Measurements from ENCODE around the gene RNASE8. TPM values are rescaled to one million over a fixed set of nuclear protein-coding genes. Genes with fewer than 3 reads are reported as not detected.
A peak's percentile ranks its signal among the peaks of the same experiment; 100 is the strongest.

Gene RNASE8
- total and polyA plus RNA-seq, 10 of the 15 experiments (the other 5 are each of a cell fraction or from before 2014, with no cell fraction given) = not detected

DNA sequence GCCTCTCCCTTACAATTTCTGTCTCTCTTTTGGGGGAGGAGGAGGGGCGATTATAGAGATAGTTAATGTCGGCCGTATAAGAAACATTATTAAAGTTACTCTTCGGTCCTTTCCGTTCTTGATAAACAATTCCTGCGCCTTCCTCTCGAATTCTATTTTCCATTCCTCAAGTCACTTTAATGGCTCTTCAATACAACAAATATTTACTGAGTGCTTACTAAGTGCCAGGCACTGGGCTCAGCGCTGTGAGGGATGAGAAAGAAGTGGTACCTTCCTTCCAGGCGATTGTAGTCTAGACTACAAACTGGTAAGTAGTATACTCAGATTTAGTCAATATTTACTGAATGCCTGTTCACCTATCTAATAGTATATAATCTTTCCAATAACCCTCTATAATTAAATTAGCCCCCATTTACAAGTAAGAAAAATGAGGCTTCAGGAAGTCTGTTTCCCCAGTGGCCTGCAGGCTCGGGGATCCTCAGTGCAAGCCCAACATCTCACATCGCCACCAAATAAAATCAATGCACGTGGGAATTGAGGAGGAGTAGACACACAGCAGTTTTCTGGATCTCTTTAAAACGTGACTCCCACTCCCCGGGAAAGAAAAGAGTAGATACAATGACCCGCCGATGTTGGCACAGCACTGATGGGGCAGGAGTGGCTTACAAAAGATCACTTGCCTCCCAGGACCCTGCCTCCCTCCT, 41.4 kb downstream of the RNASE8 start:
- intact Hi-C loops (cut with micrococcal nuclease; ENCODE audit: unreplicated experiment) = no loop called here

DNA sequence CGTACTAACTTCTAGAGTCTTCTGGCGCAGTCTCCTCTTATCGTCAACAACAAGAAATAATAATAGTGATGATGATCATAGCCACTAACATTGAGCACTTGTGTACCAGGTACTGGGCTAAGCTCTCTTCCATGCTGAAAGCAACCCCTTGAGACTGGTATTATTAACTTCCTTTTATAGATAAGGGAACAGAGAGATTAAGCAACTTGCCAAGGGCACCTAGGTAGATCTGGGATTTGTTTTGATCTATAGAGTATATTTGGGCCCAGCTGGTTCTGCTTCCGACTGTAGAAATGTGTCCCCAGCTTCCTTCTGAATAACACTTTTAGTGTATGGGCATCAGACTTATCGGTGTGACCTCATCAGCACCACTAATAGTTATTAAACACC, 42.0 kb downstream of the RNASE8 start:
- Histone ChIP-seq H2AFZ (ENCODE audit: control insufficient read depth, low read depth, low read length) (no peak overlapping the region), H3K27ac (ENCODE audit: control insufficient read depth, insufficient read depth) (no peak overlapping the region), H3K4me1 (ENCODE audit: control insufficient read depth, insufficient read depth, low read length) (peaks cover 7% of the 10 kb centered on the region), H3K27me3 (replicated peaks in 1 of 2; ENCODE audit: control insufficient read depth in 2 of 2, insufficient read depth in 2 of 2, low read length in 1 of 2) (peaks cover 2 to 3% of the 10 kb centered on the region in 2 experiments; a peak in 2 of 4 replicates), H3K4me2 (ENCODE audit: control insufficient read depth, insufficient read depth) (no peak overlapping the region), H4K20me1 (ENCODE audit: control insufficient read depth, insufficient read depth) (no peaks in the 10 kb centered on the region), H3K4me3 (no peak overlapping the region), H3K9me3 (replicated peaks; ENCODE audit: control insufficient read depth, insufficient read depth, low read length) (no peaks in the 10 kb centered on the region), H3K36me3 (ENCODE audit: control insufficient read depth in 2 of 2, insufficient read depth in 2 of 2, low read length in 1 of 2) (no peaks in the 10 kb centered on the region), H3K9ac (ENCODE audit: control insufficient read depth, insufficient read depth, low read length) (no peak overlapping the region), H3K79me2 (ENCODE audit: control insufficient read depth, insufficient read depth, low read length) (no peaks in the 10 kb centered on the region; the same call in 1 of the 2 replicates)
- BruUV-seq (replicated peaks) = no TSS peak
- no peak for TF ChIP-seq TARDBP (IDR thresholded peaks at IDR 0.05; ENCODE audit: borderline replicate concordance)
- TF ChIP-seq EGR1 (IDR thresholded peaks at IDR 0.05; ENCODE audit: borderline replicate concordance in 1 of 2, low read depth in 2 of 2, low read length in 2 of 2) = no peak
- no peak for TF ChIP-seq EED (IDR thresholded peaks at IDR 0.05; ENCODE audit: low read depth)
- no peak for TF ChIP-seq WRNIP1 (IDR thresholded peaks at IDR 0.05; ENCODE audit: borderline replicate concordance, low read depth, low read length)
- TF ChIP-seq SRF (IDR thresholded peaks at IDR 0.05; ENCODE audit: low read depth in 2 of 2, low read length in 2 of 2) = no peak
- TF ChIP-seq, protein P1, sequence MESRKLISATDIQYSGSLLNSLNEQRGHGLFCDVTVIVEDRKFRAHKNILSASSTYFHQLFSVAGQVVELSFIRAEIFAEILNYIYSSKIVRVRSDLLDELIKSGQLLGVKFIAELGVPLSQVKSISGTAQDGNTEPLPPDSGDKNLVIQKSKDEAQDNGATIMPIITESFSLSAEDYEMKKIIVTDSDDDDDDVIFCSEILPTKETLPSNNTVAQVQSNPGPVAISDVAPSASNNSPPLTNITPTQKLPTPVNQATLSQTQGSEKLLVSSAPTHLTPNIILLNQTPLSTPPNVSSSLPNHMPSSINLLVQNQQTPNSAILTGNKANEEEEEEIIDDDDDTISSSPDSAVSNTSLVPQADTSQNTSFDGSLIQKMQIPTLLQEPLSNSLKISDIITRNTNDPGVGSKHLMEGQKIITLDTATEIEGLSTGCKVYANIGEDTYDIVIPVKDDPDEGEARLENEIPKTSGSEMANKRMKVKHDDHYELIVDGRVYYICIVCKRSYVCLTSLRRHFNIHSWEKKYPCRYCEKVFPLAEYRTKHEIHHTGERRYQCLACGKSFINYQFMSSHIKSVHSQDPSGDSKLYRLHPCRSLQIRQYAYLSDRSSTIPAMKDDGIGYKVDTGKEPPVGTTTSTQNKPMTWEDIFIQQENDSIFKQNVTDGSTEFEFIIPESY (IDR thresholded peaks at IDR 0.05) = no peak
- no peak for TF ChIP-seq MTA2 (IDR thresholded peaks at IDR 0.05; ENCODE audit: low read depth)
- TF ChIP-seq ESRRA (IDR thresholded peaks at IDR 0.05; ENCODE audit: low read length) = no peak
- TF ChIP-seq HDGF (IDR thresholded peaks at IDR 0.05) = no peak
- TF ChIP-seq, protein P2, sequence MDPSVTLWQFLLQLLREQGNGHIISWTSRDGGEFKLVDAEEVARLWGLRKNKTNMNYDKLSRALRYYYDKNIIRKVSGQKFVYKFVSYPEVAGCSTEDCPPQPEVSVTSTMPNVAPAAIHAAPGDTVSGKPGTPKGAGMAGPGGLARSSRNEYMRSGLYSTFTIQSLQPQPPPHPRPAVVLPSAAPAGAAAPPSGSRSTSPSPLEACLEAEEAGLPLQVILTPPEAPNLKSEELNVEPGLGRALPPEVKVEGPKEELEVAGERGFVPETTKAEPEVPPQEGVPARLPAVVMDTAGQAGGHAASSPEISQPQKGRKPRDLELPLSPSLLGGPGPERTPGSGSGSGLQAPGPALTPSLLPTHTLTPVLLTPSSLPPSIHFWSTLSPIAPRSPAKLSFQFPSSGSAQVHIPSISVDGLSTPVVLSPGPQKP (IDR thresholded peaks at IDR 0.05; ENCODE audit: low read depth, low read length) = no peak
- no peak for TF ChIP-seq ATF7 (IDR thresholded peaks at IDR 0.05; ENCODE audit: low read depth)
- no peak for TF ChIP-seq MEF2B (IDR thresholded peaks at IDR 0.05; ENCODE audit: partially characterized antibody, poor library complexity, severe bottlenecking)
- no peak for TF ChIP-seq NBN (IDR thresholded peaks at IDR 0.05)
- TF ChIP-seq YY1 (IDR thresholded peaks at IDR 0.05; ENCODE audit: low read depth, low read length) = no peak
- intact Hi-C loops (cut with micrococcal nuclease; ENCODE audit: unreplicated experiment) = no loop called here
- ATAC-seq (no peak), DNase-seq (ENCODE audit: low read depth, low spot score) (no peak), FAIRE-seq (no peak)
- CTCF ChIA-PET = interaction anchor here (0.9 to 10.5 kb wide), 3 partner anchors 15 to 84 kb away, joined by 3 to 253 read pairs (median 151); no protein-coding TSS in a partner anchor
- SMC1A ChIA-PET (ENCODE audit: uncharacterized antibody, unreplicated experiment) = interaction anchor here (0.6 to 1.5 kb wide), 3 partner anchors 9 to 109 kb away, joined by 3 to 4 read pairs (median 3); no protein-coding TSS in a partner anchor
- WGBS (ENCODE audit: insufficient coverage, insufficient replicate concordance, low lambda C conversion rate, missing lambda C conversion rate) = 61% methylated on average over 5 of the region's 5 CpGs
- in situ Hi-C loops (cut with MboI) = no loop called here
- POLR2A ChIA-PET = no interaction called here
- RAD21 ChIA-PET (ENCODE audit: unreplicated experiment) = no interaction called here

More for the DNA sequence above, 41.4 kb downstream of the RNASE8 start:
- ChIA-PET POLR2A (no interaction called here), SMC1A (ENCODE audit: uncharacterized antibody, unreplicated experiment) (interaction anchor here (1.5 kb wide), 1 partner anchor 84 kb away, joined by 3 read pairs; no protein-coding TSS in a partner anchor), CTCF (interaction anchor here (0.9 to 10.5 kb wide), 3 partner anchors 15 to 84 kb away, joined by 3 to 253 read pairs (median 151); no protein-coding TSS in a partner anchor), RAD21 (ENCODE audit: unreplicated experiment) (no interaction called here)
- Histone ChIP-seq H3K4me1 (ENCODE audit: control insufficient read depth, insufficient read depth, low read length) (peaks cover 7% of the 10 kb centered on the region), H4K20me1 (ENCODE audit: control insufficient read depth, insufficient read depth) (no peaks in the 10 kb centered on the region), H3K4me2 (ENCODE audit: control insufficient read depth, insufficient read depth) (peak overlapping the region; percentile 84), H3K27ac (ENCODE audit: control insufficient read depth, insufficient read depth) (no peak overlapping the region), H3K9ac (ENCODE audit: control insufficient read depth, insufficient read depth, low read length) (no peak overlapping the region), H2AFZ (ENCODE audit: control insufficient read depth, low read depth, low read length) (peak overlapping the region; percentile 47), H3K9me3 (replicated peaks; ENCODE audit: control insufficient read depth, insufficient read depth, low read length) (no peaks in the 10 kb centered on the region), H3K4me3 (peak overlapping the region; percentile 49), H3K27me3 (replicated peaks in 1 of 2; ENCODE audit: control insufficient read depth in 2 of 2, insufficient read depth in 2 of 2, low read length in 1 of 2) (peaks cover 2 to 3% of the 10 kb centered on the region in 2 experiments; a peak in 2 of 4 replicates), H3K79me2 (ENCODE audit: control insufficient read depth, insufficient read depth, low read length) (no peaks in the 10 kb centered on the region; the same call in 1 of the 2 replicates), H3K36me3 (ENCODE audit: control insufficient read depth in 2 of 2, insufficient read depth in 2 of 2, low read length in 1 of 2) (no peaks in the 10 kb centered on the region)
- no peak for ATAC-seq
- WGBS (ENCODE audit: insufficient coverage, insufficient replicate concordance, low lambda C conversion rate, missing lambda C conversion rate) = 33% methylated on average over 16 of the region's 16 CpGs
- in situ Hi-C loops (cut with MboI) = no loop called here
- no peak for FAIRE-seq
- BruUV-seq (replicated peaks) = no TSS peak
- DNase-seq (ENCODE audit: low read depth, low spot score) = no peak
- no peak for TF ChIP-seq RUNX3 (IDR thresholded peaks at IDR 0.05; ENCODE audit: low read length)
- no peak for TF ChIP-seq RB1 (IDR thresholded peaks at IDR 0.05; ENCODE audit: borderline replicate concordance)

Measured in GM12878 (cell line).